HEK293T (cell line): ENCODE measurements around the gene MGAT5B.

ENCODE experiments used
- CTCF ChIA-PET: fragments of 350-600 bp; formaldehyde crosslinking; extraction: SDS; loops from one replicate; lab custom pipeline; 2021; ENCODE audit warnings: antibody characterized with exemption, inconsistent platforms; lab: Yijun Ruan, JAX
- POLR2A ChIA-PET: fragments of 350-600 bp; formaldehyde crosslinking; extraction: SDS; loops from one replicate; lab custom pipeline; 2020; ENCODE audit warnings: antibody characterized with exemption, inconsistent platforms; lab: Yijun Ruan, JAX
- DNase-seq: peaks from one replicate; pipeline ENCODE4 v3.0.0; 2012; ENCODE audit warnings: mixed read lengths; ENCODE audit errors: extremely low spot score
- ARNT ChIP-seq: fragments of 450-650 bp; IDR thresholded peaks from 2 replicates; pipeline ENCODE4 v1.6.1; 2017; ENCODE audit warnings: mild to moderate bottlenecking
- BHLHE40 ChIP-seq: fragments of 450-650 bp; IDR thresholded peaks from 2 replicates; pipeline ENCODE4 v1.6.1; 2016; ENCODE audit warnings: mild to moderate bottlenecking, moderate library complexity, borderline replicate concordance
- CTBP1 ChIP-seq: fragments of 450-650 bp; IDR thresholded peaks from 2 replicates; pipeline ENCODE4 v1.6.1; 2016; ENCODE audit warnings: borderline replicate concordance
- ELF4 ChIP-seq: fragments of 450-650 bp; IDR thresholded peaks from 2 replicates; pipeline ENCODE4 v1.6.1; 2017; ENCODE audit warnings: antibody characterized with exemption
- FOXA1 ChIP-seq: fragments of 450-650 bp; IDR thresholded peaks from 2 replicates; pipeline ENCODE4 v1.6.1; 2016; ENCODE audit warnings: mild to moderate bottlenecking
- FOXK2 ChIP-seq: fragments of 450-650 bp; IDR thresholded peaks from 2 replicates; pipeline ENCODE4 v1.6.1; 2016; ENCODE audit warnings: mild to moderate bottlenecking
- FOXM1 ChIP-seq: fragments of 450-650 bp; IDR thresholded peaks from 2 replicates; pipeline ENCODE4 v1.6.1; 2017; ENCODE audit warnings: mild to moderate bottlenecking, borderline replicate concordance
- HDGF ChIP-seq: fragments of 450-650 bp; IDR thresholded peaks from 2 replicates; pipeline ENCODE4 v1.6.1; 2017; ENCODE audit warnings: antibody characterized with exemption, borderline replicate concordance
- L3MBTL2 ChIP-seq: fragments of 450-650 bp; conservative IDR thresholded peaks from 2 replicates; pipeline ENCODE4 v1.6.1; 2016; ENCODE audit warnings: mild to moderate bottlenecking
- LEF1 ChIP-seq: fragments of 450-650 bp; IDR thresholded peaks from 2 replicates; pipeline ENCODE4 v1.6.1; 2017; ENCODE audit warnings: mild to moderate bottlenecking, borderline replicate concordance
- NFRKB ChIP-seq: fragments of 450-650 bp; IDR thresholded peaks from 2 replicates; pipeline ENCODE4 v1.6.1; 2016; ENCODE audit warnings: mild to moderate bottlenecking, moderate library complexity
- SP1 ChIP-seq: fragments of 450-650 bp; IDR thresholded peaks from 2 replicates; pipeline ENCODE4 v1.6.1; 2017
- SUZ12 ChIP-seq: fragments of 450-650 bp; IDR thresholded peaks from 2 replicates; pipeline ENCODE4 v1.6.1; 2016; ENCODE audit warnings: mild to moderate bottlenecking
- TARDBP ChIP-seq: fragments of 450-650 bp; IDR thresholded peaks from 2 replicates; pipeline ENCODE4 v1.6.1; 2016
- ZNF384 ChIP-seq: fragments of 450-650 bp; IDR thresholded peaks from 2 replicates; pipeline ENCODE4 v1.6.1; 2016
- TF ChIP-seq, protein P1 (sequence below): fragments of 450-650 bp; IDR thresholded peaks from 2 replicates; pipeline ENCODE4 v1.6.1; 2016

Gene MGAT5B

GRCh38 chr17:76927577-76927976 lies 59.4 kb downstream of the MGAT5B start:
- no peak for TF ChIP-seq SUZ12
- TF ChIP-seq FOXK2 = no peak
- no peak for TF ChIP-seq FOXM1
- TF ChIP-seq LEF1 = no peak
- no peak for DNase-seq
- ChIA-PET CTCF (no interaction called here), POLR2A (interaction anchor here (1.5 kb wide), 1 partner anchor 42 kb away, joined by 3 read pairs; no protein-coding TSS in a partner anchor)

DNA sequence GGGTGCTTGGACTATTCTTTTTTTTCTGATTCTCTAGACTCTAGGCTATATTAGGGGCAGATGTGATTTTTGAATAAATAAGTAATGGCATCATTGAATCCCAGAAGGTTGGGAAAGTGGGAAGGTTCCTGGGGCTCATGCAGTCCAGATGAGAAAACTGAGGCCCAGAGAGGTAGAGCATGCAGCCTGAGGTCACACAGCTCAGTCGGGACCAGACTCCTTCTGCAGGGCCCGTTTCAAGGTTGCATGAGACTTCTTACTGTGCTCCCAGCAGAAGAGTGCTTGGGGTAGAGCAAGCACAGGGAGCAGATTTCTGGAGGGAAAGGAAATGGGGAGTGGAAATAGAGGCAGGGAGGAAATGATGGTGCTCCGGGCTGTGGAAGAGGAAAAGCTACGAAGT lies 59.8 kb downstream of the MGAT5B start:
- ChIA-PET POLR2A (interaction anchor here (1.5 kb wide), 1 partner anchor 41 kb away, joined by 3 read pairs; no protein-coding TSS in a partner anchor), CTCF (no interaction called here)
- DNase-seq = no peak
- no peak for TF ChIP-seq SP1
- TF ChIP-seq L3MBTL2 = no peak
- TF ChIP-seq ELF4 = no peak
- TF ChIP-seq LEF1 = no peak
- TF ChIP-seq FOXK2 = no peak
- no peak for TF ChIP-seq TARDBP
- no peak for TF ChIP-seq ZNF384
- TF ChIP-seq SUZ12 = no peak
- TF ChIP-seq FOXA1 = no peak
- no peak for TF ChIP-seq CTBP1
- TF ChIP-seq, protein P1, sequence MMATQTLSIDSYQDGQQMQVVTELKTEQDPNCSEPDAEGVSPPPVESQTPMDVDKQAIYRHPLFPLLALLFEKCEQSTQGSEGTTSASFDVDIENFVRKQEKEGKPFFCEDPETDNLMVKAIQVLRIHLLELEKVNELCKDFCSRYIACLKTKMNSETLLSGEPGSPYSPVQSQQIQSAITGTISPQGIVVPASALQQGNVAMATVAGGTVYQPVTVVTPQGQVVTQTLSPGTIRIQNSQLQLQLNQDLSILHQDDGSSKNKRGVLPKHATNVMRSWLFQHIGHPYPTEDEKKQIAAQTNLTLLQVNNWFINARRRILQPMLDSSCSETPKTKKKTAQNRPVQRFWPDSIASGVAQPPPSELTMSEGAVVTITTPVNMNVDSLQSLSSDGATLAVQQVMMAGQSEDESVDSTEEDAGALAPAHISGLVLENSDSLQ = no peak
- TF ChIP-seq BHLHE40 = no peak
- no peak for TF ChIP-seq ARNT
- TF ChIP-seq FOXM1 = no peak
- TF ChIP-seq HDGF = no peak
- no peak for TF ChIP-seq NFRKB

DNA sequence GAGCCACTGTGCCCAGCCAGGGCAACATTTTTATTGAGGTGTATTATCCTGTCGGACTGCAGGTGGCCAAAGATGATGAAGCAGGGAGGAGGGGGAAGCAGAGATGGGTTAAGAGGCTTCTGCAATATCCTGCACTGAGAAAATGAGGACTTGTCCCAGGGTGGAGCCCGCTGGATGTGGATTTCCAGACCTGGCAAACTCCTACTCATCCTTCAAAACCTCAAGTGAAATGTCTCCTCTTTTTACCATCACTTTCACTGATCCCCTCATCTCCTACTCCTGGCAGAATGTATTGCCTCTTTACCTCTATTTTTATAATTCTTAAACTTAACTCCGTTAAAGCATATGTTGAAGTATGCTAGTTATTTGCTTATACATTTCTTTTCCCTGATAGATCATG lies 60.9 kb downstream of the MGAT5B start:
- DNase-seq = no peak
- POLR2A ChIA-PET = no interaction called here
- CTCF ChIA-PET = no interaction called here
- TF ChIP-seq HDGF = no peak
- TF ChIP-seq ELF4 = no peak
- TF ChIP-seq ZNF384 = no peak
- no peak for TF ChIP-seq L3MBTL2
- no peak for TF ChIP-seq LEF1
- no peak for TF ChIP-seq SUZ12
- TF ChIP-seq BHLHE40 = no peak
- no peak for TF ChIP-seq TARDBP
- TF ChIP-seq FOXK2 = no peak
- TF ChIP-seq FOXM1 = no peak
- TF ChIP-seq ARNT = no peak
- no peak for TF ChIP-seq FOXA1
- no peak for TF ChIP-seq SP1

GRCh38 chr17:76929601-76930000 lies 61.4 kb downstream of the MGAT5B start:
- ChIA-PET CTCF (interaction anchor here (0.5 kb wide), 1 partner anchor 218 kb away, joined by 4 read pairs; no protein-coding TSS in a partner anchor), POLR2A (no interaction called here)
- TF ChIP-seq L3MBTL2 (no peak), FOXA1 (no peak), NFRKB (no peak), ARNT (no peak), HDGF (no peak), FOXK2 (no peak), SP1 (no peak), ZNF384 (no peak), BHLHE40 (no peak), LEF1 (no peak), ELF4 (no peak), TARDBP (no peak), CTBP1 (no peak), FOXM1 (no peak), SUZ12 (no peak)
- TF ChIP-seq, protein P1 = no peak
- DNase-seq = no peak

DNA sequence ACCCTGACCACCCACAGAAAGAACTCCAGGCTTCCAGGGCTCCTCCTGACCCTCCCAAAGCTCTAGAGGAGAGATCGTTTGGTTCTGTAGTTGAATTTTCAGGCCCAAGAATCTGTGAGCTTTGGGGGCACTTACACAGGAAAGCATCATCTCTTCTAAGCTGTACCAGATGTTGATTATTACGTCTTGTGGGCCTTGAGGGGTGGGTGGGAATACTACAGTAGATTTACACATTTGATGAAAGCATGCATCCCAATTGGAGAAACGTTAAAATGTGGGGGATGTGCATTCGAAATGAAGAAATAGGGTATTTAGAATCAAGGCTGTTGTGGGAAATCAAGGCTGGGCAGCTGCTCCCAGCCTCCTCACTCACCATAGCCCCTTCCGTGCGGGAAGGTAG lies 61.9 kb downstream of the MGAT5B start:
- ChIA-PET POLR2A (no interaction called here), CTCF (interaction anchor here (0.5 kb wide), 1 partner anchor 218 kb away, joined by 4 read pairs; no protein-coding TSS in a partner anchor)
- DNase-seq = no peak
- TF ChIP-seq TARDBP = no peak

DNA sequence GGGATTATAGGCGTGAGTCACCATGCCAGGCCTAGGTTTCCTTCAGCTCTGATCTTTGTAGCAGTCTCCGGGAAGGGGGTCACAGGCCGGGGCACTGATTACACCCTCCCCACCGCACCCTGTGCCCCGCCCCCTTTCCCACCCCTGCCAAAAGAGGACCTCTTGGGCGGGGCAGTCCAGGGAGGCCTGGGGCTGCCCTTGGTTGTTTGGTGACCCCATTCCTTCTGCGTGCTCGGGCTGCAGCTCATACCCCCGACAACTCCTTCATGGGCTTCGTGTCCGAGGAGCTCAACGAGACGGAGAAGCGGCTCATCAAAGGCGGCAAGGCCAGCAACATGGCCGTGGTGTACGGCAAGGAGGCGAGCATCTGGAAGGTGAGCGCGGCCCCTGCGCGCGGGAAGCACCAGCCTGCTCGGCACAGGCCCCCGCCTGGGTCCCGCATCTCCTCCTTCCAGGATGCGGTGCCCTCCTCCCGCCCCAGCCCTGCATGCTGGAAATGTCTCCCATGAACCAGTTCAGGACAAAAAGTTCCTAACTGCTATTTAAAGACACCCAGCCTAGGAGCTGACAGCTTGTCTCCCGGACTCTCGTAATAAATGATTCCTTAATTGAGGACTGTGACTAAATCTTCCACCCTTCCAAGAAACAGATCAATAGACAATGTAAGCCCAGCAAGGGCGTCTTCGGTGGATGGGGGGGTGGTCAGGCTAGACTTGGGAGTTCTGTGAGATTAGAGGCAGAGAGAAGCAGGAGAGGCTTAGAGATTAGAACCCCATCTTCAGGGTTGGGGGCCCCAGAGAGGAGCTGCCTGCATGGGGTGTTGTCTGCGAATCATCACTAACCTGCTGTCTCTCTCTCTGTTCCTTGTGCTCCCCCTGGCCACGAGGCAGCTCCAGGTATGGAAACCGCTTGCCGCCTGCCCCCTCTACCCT lies 64.5 kb downstream of the MGAT5B start:
- TF ChIP-seq ELF4 = no peak
- TF ChIP-seq SUZ12 = no peak
- TF ChIP-seq, protein P1 = no peak
- TF ChIP-seq HDGF = no peak
- no peak for TF ChIP-seq ZNF384
- TF ChIP-seq FOXK2 = no peak
- no peak for TF ChIP-seq FOXA1
- no peak for TF ChIP-seq L3MBTL2
- TF ChIP-seq SP1 = no peak
- no peak for TF ChIP-seq CTBP1
- ChIA-PET CTCF (interaction anchor here (1.6 kb wide), 1 partner anchor 13 kb away, joined by 3 read pairs; no protein-coding TSS in a partner anchor), POLR2A (no interaction called here)
- DNase-seq = no peak
